Endothelial cell of umbilical vein (primary cell): Measurements from ENCODE around the gene GGACT. TPM values are rescaled to one million over a fixed set of nuclear protein-coding genes. Genes with fewer than 3 reads are reported as not detected.

Source experiments
- BruUV-seq: library from RNA; stranded (reverse); fragments of 400-500 nt; replicated peaks from 2 replicates; lab custom pipeline; 2021; lab: Mats Ljungman, UMichigan
- CTCF ChIA-PET: fragments of 300-600, 350-600 bp; sonication (Branson Sonifier 250); formaldehyde crosslinking; loops from one replicate; lab custom pipeline; 2021; ENCODE audit warnings: antibody characterized with exemption, inconsistent platforms; lab: Charles Lee
- POLR2A ChIA-PET: fragments of 300-600, 350-600 bp; sonication (Branson Sonifier 250); formaldehyde crosslinking; loops from one replicate; lab custom pipeline; 2021; ENCODE audit warnings: antibody characterized with exemption, inconsistent platforms; lab: Charles Lee
- DNase-seq: peaks from one replicate; pipeline ENCODE4 v3.0.0-alpha.2; 2011; ENCODE audit warnings: low read depth, low spot score
- FAIRE-seq: peaks from 2 replicates; lab custom pipeline; 2011; peaks lifted over from hg19 to GRCh38; lab: Jason Lieb, UNC
- H2AFZ ChIP-seq: 2 replicates; pipeline ENCODE4 v1.6.0; 2012; ENCODE audit warnings: low read depth, low read length, control low read depth, inconsistent platforms
- H3K27ac ChIP-seq: 2 replicates; pipeline ENCODE4 v1.5.1; 2011; ENCODE audit warnings: low read depth, mild to moderate bottlenecking, control low read depth, low read length, moderate library complexity; ENCODE audit not compliant: insufficient read depth
- H3K27me3 ChIP-seq, 2 experiments: 2 replicates each; pipeline versions ENCODE4 v1.6.0 to v1.6.1; 2011; ENCODE audit warnings: low read length in 2 of 2, mixed read lengths in 1 of 2; ENCODE audit not compliant: control insufficient read depth in 2 of 2, insufficient read depth in 2 of 2
- H3K36me3 ChIP-seq, 2 experiments: 2 replicates in 1 of 2; 3 replicates in 1 of 2; pipeline ENCODE4 v1.5.1; 2011; ENCODE audit warnings: low read length in 2 of 2, mild to moderate bottlenecking in 1 of 2, moderate library complexity in 1 of 2; ENCODE audit not compliant: control insufficient read depth in 2 of 2, insufficient read depth in 2 of 2; ENCODE audit errors: extremely low read depth in 1 of 2
- H3K4me1 ChIP-seq: 3 replicates; pipeline ENCODE4 v1.5.1; 2011; ENCODE audit warnings: mild to moderate bottlenecking, low read length; ENCODE audit not compliant: control insufficient read depth, insufficient read depth; ENCODE audit errors: extremely low read depth
- H3K4me2 ChIP-seq: 2 replicates; pipeline ENCODE4 v1.6.1; 2011; ENCODE audit warnings: low read length, control low read depth, mixed read lengths; ENCODE audit not compliant: insufficient read depth
- H3K4me3 ChIP-seq, 3 experiments: fragments of 200-600 bp in 1 of 3; sonication (generic), shearing (Covaris generic) in 1 of 3; replicated peaks in 1 of 3; 2 replicates each; pipeline ENCODE4 v1.5.1; 2011 to 2016; ENCODE audit warnings: control low read depth in 3 of 3, low read length in 3 of 3, mild to moderate bottlenecking in 2 of 3, inconsistent platforms in 1 of 3, low read depth in 1 of 3, moderate library complexity in 1 of 3; ENCODE audit not compliant: insufficient read depth in 1 of 3
- H3K79me2 ChIP-seq: 2 replicates; pipeline ENCODE4 v1.6.0; 2012; ENCODE audit warnings: low read length, inconsistent platforms; ENCODE audit not compliant: control insufficient read depth, insufficient read depth
- H3K9ac ChIP-seq: replicated peaks from 2 replicates; pipeline ENCODE3; 2011; ENCODE audit warnings: low read length, control low read depth; ENCODE audit not compliant: insufficient read depth; ENCODE audit errors: extremely low read depth
- H3K9me1 ChIP-seq: replicated peaks from 3 replicates; pipeline ENCODE4 v1.6.0; 2011; ENCODE audit warnings: mild to moderate bottlenecking, low read length; ENCODE audit not compliant: control insufficient read depth, insufficient read depth; ENCODE audit errors: extremely low read depth
- H3K9me3 ChIP-seq: replicated peaks from 2 replicates; pipeline ENCODE4 v1.5.1; 2012; ENCODE audit warnings: low read length, inconsistent platforms; ENCODE audit not compliant: control insufficient read depth, insufficient read depth
- H4K20me1 ChIP-seq: replicated peaks from 2 replicates; pipeline ENCODE3; 2011; ENCODE audit warnings: mild to moderate bottlenecking, low read length; ENCODE audit not compliant: control insufficient read depth, insufficient read depth; ENCODE audit errors: extremely low read depth
- CTCF ChIP-seq, 2 donors: IDR thresholded peaks; 1 replicate in 1 of 2; 2 replicates in 1 of 2; pipeline ENCODE4 v1.5.1; 2011; ENCODE audit warnings: low read length in 2 of 2, mild to moderate bottlenecking in 2 of 2, moderate library complexity in 2 of 2, control low read depth in 1 of 2, inconsistent platforms in 1 of 2, low read depth in 1 of 2; ENCODE audit not compliant: insufficient read depth in 1 of 2; ENCODE audit errors: extremely low read depth in 1 of 2
- EZH2 ChIP-seq: IDR thresholded peaks from 2 replicates; pipeline ENCODE4 v1.6.1; 2012; ENCODE audit warnings: borderline replicate concordance, low read depth, mild to moderate bottlenecking, moderate library complexity, low read length, inconsistent platforms; ENCODE audit not compliant: severe bottlenecking
- FOS ChIP-seq: IDR thresholded peaks from 2 replicates; pipeline ENCODE4 v1.6.1; 2011; ENCODE audit warnings: mild to moderate bottlenecking, low read length, moderate library complexity, borderline replicate concordance; ENCODE audit not compliant: insufficient read depth
- GATA2 ChIP-seq: IDR thresholded peaks from 2 replicates; pipeline ENCODE4 v1.7.0; 2011; ENCODE audit warnings: low read depth, mild to moderate bottlenecking, moderate library complexity, mixed read lengths, low read length; ENCODE audit not compliant: insufficient read length, insufficient read depth
- JUN ChIP-seq: IDR thresholded peaks from 2 replicates; pipeline ENCODE4 v1.6.1; 2011; ENCODE audit warnings: borderline replicate concordance, low read depth; ENCODE audit not compliant: insufficient read length, insufficient read depth
- MAX ChIP-seq: IDR thresholded peaks from 2 replicates; pipeline ENCODE4 v1.6.1; 2011; ENCODE audit not compliant: insufficient read depth, insufficient read length
- MYC ChIP-seq: IDR thresholded peaks from one replicate; pipeline ENCODE4 v1.6.1; 2011; ENCODE audit warnings: mild to moderate bottlenecking, low read depth, low read length
- POLR2A ChIP-seq: IDR thresholded peaks from 2 replicates; pipeline ENCODE4 v1.6.1; 2012; ENCODE audit warnings: low read depth, mild to moderate bottlenecking, control low read depth, low read length
- POLR2AphosphoS5 ChIP-seq: IDR thresholded peaks from 2 replicates; pipeline ENCODE4 v1.6.1; 2012; ENCODE audit warnings: low read depth, mild to moderate bottlenecking, control low read depth, low read length, moderate library complexity; ENCODE audit not compliant: insufficient read depth
- dilution Hi-C: fragments of 300-500 bp; cut with MboI; formaldehyde crosslinking; loops from one replicate; pipeline ENCODE4 v1.15.0; 2019; ENCODE audit warnings: low sequenced_read_pairs; ENCODE audit not compliant: extremely low pct_ligation_motif_present
- intact Hi-C: fragments of 100-400 bp; cut with micrococcal nuclease; formaldehyde crosslinking; loops from one replicate; pipeline ENCODE4 v1.10.0; 2022
- polyA plus RNA-seq, 4 experiments: library from polyadenylated mRNA; depleted of rRNA in 3 of 4; stranded (reverse) in 3 of 4; unstranded in 1 of 4; fragments of >200 nt; gene quantifications; 2 replicates each; pipeline versions ENCODE4 v1.2.1 to v1.2.3, GENCODE V29; 2011 to 2012; ENCODE audit warnings: missing spikeins in 1 of 4
- total RNA-seq: library from RNA; stranded (reverse); gene quantifications from 2 replicates; pipeline ENCODE4 v1.2.3, GENCODE V29; 2021

GGACT gene
- total and polyA plus RNA-seq, 2 donors (not counting 3 experiments of a cell fraction or from before 2014, with no cell fraction given), result 2.5 to 6.5 TPM

- Histone ChIP-seq H3K4me1 (no peaks in the 10 kb centered on the region), H3K79me2 (no peaks in the 10 kb centered on the region), H2AFZ (no peak overlapping the region), H4K20me1 (no peaks in the 10 kb centered on the region), H3K4me3 (no peak overlapping the region), H3K36me3 (no peaks in the 10 kb centered on the region), H3K27me3 (no peaks in the 10 kb centered on the region), H3K4me2 (no peak overlapping the region), H3K27ac (no peak overlapping the region), H3K9me1 (no peaks in the 10 kb centered on the region), H3K9me3 (no peaks in the 10 kb centered on the region), H3K9ac (no peak overlapping the region)
- dilution Hi-C loops, result no loop called here
- ChIA-PET CTCF (interaction anchor here (4.1 kb wide), 1 partner anchor 14 kb away, joined by 25 read pairs; no protein-coding TSS in a partner anchor), POLR2A (no interaction called here)
- TF ChIP-seq MYC (no peak), MAX (no peak), POLR2AphosphoS5 (no peak), FOS (no peak), GATA2 (no peak), EZH2 (no peak), JUN (no peak)
- BruUV-seq, result no TSS peak
- intact Hi-C loops, result no loop called here
- FAIRE-seq, result no peak
- DNase-seq, result no peak
These were observed 28.7 kb downstream of the GGACT start for GRCh38 chr13:100559886-100560285.

GRCh38 chr13:100552755-100553154 lies 35.8 kb downstream of the GGACT start:
- dilution Hi-C loops, result no loop called here
- no peak overlapping the region for H3K9ac ChIP-seq
- no peaks in the 10 kb centered on the region for H3K9me3 ChIP-seq
- CTCF ChIA-PET, result interaction anchor here (1.4 kb wide), 1 partner anchor 20 kb away, joined by 5 read pairs; no protein-coding TSS in a partner anchor
- H3K9me1 ChIP-seq, result no peaks in the 10 kb centered on the region
- no peaks in the 10 kb centered on the region for H3K27me3 ChIP-seq
- no peak overlapping the region for H3K4me2 ChIP-seq
- POLR2A ChIA-PET, result no interaction called here
- H2AFZ ChIP-seq, result no peak overlapping the region
- H3K4me1 ChIP-seq, result no peaks in the 10 kb centered on the region
- FAIRE-seq (no peak), DNase-seq (no peak)
- H4K20me1 ChIP-seq, result no peaks in the 10 kb centered on the region
- H3K79me2 ChIP-seq, result no peaks in the 10 kb centered on the region
- no TSS peak for BruUV-seq
- H3K27ac ChIP-seq, result no peak overlapping the region
- no peak overlapping the region for H3K4me3 ChIP-seq
- TF ChIP-seq GATA2 (no peak), CTCF (IDR thresholded peaks at IDR 0.05; ENCODE audit: extremely low read depth in 1 of 2, insufficient read depth in 1 of 2, low read depth in 1 of 2, low read length in 2 of 2) (no peak), FOS (no peak), POLR2AphosphoS5 (no peak), POLR2A (no peak), MYC (no peak), EZH2 (no peak), JUN (no peak), MAX (no peak)
- no peaks in the 10 kb centered on the region for H3K36me3 ChIP-seq
- intact Hi-C loops, result no loop called here
